Hematopoietic multipotent progenitor cell treated with erythropoietin and hydrocortisone succinate and interleukin-3 and kit ligand, for 6 days (in vitro differentiated cells): ENCODE data around the gene LRIG2.
"Not testable (repeated sequence)": the region's sequence is repeated elsewhere in the genome, so short reads cannot be mapped to it uniquely, and the experiment has no call there.

Source experiments
- DNase-seq: peaks from one replicate; pipeline ENCODE4 v3.0.0-alpha.2; 2015

Gene LRIG2

GRCh38 chr1:113128116-113128515, 55.1 kb downstream of the LRIG2 start:
- no peak for DNase-seq

- no peak for DNase-seq
Observed at GRCh38 chr1:113129529-113130185, 56.7 kb downstream of the LRIG2 start.

GRCh38 chr1:113133038-113133437, 60.0 kb downstream of the LRIG2 start:
- DNase-seq, result no peak

GRCh38 chr1:113133759-113134158, 60.8 kb downstream of the LRIG2 start:
- no peak for DNase-seq

GRCh38 chr1:113135460-113135859, 62.5 kb downstream of the LRIG2 start:
- no peak for DNase-seq

- no peak for DNase-seq
Observed at GRCh38 chr1:113136476-113136875, 63.5 kb downstream of the LRIG2 start.

GRCh38 chr1:113137563-113137962, 64.6 kb downstream of the LRIG2 start:
- DNase-seq, result no peak

DNA sequence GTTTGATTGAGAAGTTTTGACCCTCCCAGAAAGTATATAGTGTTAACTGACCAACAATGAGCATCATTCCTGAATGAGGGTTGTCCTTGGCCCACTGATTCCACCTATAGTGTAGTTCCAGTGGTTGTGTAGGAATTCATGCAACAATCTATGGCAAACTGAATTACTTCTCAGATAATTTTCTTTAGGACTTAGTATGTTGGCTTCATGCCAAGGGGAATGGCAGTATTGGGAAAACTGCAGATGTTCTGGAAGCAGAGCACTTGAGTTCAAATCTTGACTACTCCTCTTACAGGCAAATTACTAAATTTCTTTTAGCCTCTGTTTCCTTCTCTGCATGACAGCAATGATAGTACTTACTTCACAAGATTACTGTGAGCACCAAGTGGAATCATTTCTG, 65.8 kb downstream of the LRIG2 start:
- DNase-seq, result no peak

GRCh38 chr1:113140176-113140575, 67.2 kb downstream of the LRIG2 start:
- no peak for DNase-seq

DNA sequence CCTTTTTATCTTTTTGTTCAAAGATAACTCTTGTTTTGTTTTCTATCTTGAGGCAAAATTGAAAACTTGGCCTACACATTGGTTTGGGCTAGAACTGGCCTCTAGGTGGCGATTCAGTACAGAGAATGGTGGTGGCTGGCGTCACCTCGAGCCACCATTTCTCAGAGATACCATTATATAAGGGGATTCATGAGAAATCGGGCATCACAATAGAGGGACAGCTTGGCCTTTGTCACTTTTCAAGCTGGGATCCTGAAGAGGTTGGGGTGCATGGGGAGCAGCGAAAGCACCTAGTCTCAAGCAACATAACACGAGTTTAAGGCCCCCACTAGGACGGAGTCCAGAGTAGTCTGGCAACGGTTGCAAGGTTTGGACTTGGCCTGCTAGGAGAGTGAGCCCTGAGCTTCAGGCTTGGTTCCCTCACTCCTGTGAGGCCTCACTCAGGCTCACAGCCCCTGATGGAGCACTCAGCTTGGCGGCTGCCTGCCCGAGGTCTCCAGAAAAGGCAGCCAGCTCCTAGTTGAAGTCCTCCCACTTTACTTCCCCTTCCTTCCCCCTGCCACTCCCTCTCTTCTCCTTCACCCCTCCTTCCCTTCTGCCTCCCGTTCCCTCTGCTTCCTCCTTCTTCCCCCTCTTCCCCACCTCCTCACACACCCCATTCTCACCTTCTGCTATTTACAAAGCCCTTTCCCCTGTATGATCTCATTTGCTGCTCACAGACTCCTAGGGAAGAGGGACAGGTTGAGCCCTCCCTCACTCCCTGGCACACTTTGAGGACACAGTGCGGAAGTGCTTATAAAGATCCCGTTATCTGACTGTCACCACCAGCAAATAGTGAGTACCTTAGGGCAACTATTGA, 67.8 kb downstream of the LRIG2 start:
- DNase-seq, result peak; percentile 94

GRCh38 chr1:113141650-113142473, 68.9 kb downstream of the LRIG2 start:
- peak; percentile 95 for DNase-seq

GRCh38 chr1:113142791-113143190, 69.8 kb downstream of the LRIG2 start:
- no peak for DNase-seq

GRCh38 chr1:113146242-113147072, 73.5 kb downstream of the LRIG2 start:
- DNase-seq, result peak; percentile 65

- DNase-seq, result no peak
Observed at GRCh38 chr1:113147073-113147625, 74.2 kb downstream of the LRIG2 start.

DNA sequence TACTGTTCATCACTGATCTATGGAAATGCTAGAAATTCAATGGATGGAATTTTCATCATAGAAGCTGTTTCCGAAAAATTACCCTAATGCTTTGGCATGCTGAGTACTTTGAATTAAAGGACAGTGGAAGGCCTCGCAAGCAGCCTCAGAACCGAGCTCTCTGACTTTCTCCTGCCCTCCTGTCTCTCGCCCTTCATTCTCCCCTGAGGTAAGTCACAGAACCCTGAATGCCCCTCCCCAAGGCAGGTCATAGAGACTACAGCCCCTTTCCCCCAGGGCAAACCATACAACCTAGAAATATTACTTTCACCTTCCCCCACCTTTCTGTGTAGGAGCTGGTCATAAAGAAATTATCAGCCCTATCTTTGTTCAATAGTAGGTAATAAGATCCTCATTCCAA, 74.8 kb downstream of the LRIG2 start:
- no peak for DNase-seq

DNA sequence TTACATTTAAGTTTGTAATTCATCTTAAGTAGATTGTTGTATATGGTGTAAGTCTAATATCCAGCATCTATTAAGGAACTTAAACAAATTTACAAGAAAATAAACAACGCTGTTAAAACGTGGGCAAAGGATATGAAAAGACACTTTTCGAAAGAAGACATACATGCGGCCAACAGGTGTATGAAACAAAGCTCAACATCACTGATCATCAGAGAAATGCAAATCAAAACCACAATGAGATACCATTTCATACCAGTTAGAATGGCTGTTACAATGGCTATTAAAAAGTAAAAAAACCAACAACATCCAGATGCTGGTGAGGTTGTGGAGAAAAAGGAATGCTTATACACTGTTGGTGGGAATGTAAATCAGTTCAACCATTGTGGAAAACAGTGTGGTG, 77.5 kb downstream of the LRIG2 start:
- not testable (repeated sequence) for DNase-seq

DNA sequence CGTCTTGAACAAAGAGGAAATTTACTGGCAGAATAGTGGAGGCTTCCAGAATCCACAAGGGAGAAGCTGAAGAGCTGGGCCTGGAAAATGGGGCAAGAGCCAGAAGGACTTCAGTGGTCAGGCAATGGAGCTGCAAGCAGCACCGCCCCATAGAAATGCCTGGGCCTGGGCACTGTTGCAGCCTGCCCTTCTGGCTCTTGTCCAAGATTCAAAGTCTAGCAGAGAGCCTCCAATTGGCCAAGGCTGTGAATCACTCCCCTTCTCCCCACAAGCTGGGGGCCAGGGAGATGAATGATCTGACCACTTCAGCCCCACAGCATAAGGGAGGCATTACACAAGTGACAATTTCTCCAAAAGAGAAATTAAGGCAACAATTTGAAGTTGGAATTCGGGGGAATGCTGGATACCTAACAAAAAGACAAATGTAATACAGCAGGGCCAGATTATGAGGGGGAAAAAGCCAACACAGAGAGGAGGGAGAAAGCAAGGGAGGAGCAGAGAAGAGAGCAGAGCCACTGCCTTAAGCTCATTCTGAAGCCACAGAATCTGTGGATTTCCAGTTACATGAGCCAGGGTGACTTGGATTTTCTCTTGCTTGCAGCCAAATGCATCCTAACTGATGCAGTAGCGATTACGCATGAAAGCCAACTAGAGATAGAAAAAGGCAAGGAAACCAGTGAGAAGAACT, 80.3 kb downstream of the LRIG2 start:
- DNase-seq, result no peak

- no peak for DNase-seq
Observed at GRCh38 chr1:113156368-113156767, 83.4 kb downstream of the LRIG2 start.

DNA sequence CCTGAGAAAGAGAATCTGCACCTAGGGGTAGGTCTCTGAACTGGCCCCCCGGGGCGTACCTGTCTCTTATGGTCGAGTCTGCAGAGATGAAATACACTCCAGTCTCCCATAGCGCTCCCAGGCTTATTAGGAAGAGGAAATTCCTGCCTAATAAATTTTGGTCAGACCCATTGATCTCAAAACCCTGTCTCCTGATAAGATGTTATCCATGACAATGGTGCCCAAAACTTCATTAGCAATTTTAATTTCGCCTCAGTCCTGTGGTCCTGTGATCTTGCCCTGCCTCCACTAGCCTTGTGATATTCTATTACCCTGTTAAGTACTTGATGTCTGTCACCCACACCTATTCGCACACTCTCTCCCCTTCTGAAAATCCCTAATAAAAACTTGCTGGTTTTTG, 85.7 kb downstream of the LRIG2 start:
- DNase-seq, result not testable (repeated sequence)

GRCh38 chr1:113166473-113166872, 93.5 kb downstream of the LRIG2 start:
- no peak for DNase-seq

DNA sequence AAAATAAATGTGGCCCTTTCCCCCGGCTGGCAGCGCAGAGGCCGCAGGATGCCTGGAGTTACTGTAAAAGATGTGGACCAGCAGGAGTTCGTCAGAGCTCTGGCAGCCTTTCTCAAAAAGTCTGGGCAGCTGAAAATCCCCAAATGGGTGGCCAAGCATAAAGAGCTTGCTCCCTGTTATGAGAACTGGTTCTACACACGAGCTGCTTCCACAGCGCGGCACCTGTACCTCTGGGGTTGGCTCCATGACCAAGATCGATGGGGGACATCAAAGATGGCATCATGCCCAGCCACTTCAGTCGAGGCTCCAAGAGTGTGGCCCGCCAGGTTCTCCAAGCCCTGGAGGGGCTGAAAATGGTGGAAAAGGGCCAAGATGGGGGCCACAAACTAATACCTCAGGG, 95.9 kb downstream of the LRIG2 start:
- DNase-seq, result no peak

DNA sequence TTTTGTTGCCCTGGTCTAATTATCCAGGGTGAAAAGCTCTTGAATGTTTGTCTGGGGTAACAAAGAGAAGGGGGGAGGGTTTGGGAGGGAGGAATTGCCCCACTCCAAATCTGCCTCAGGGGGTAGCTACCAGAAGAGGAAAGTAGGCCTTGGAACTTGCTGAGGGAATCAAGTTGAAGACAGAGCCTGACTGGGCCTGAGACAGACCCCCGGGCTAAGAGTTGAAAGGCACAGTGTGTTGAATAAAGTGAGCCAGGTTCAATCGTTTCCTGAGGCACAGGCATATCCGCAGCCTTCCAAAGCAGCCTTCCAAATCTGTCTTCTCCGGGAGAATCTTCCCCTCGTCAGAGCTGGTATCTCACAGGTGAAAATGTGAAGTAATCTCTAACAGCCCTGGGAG, 96.6 kb downstream of the LRIG2 start:
- no peak for DNase-seq
